Measurements from ENCODE around the gene SRGAP1.

DNA sequence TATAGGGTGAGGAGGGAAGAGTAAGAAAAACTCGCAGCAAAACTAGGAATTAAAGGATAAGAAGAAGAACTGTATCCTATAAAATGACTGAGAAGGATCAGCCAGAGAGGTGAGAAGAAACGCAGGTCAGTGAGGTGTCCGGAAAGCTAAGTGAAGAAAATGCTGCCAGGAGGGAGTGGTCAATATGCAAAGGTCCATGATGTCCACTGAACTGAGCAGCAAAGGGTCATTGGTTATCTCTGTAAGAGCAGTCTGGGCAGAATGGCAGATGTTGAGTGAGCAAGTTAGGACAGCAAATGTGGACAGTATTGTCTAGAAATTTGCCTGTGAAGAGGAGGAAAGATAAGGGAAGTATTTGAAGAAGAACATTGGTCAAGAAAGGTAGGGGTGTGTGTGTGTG lies 155.4 kb downstream of the SRGAP1 start:
- TF ChIP-seq, protein P1, sequence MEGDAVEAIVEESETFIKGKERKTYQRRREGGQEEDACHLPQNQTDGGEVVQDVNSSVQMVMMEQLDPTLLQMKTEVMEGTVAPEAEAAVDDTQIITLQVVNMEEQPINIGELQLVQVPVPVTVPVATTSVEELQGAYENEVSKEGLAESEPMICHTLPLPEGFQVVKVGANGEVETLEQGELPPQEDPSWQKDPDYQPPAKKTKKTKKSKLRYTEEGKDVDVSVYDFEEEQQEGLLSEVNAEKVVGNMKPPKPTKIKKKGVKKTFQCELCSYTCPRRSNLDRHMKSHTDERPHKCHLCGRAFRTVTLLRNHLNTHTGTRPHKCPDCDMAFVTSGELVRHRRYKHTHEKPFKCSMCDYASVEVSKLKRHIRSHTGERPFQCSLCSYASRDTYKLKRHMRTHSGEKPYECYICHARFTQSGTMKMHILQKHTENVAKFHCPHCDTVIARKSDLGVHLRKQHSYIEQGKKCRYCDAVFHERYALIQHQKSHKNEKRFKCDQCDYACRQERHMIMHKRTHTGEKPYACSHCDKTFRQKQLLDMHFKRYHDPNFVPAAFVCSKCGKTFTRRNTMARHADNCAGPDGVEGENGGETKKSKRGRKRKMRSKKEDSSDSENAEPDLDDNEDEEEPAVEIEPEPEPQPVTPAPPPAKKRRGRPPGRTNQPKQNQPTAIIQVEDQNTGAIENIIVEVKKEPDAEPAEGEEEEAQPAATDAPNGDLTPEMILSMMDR (IDR thresholded peaks at IDR 0.05): no peak
- no peak for TF ChIP-seq POLR2A (IDR thresholded peaks at IDR 0.05)
- TF ChIP-seq EP300 (IDR thresholded peaks at IDR 0.05): no peak
